Measurements from ENCODE around the gene CCDC60. TPM values are rescaled to one million over a fixed set of nuclear protein-coding genes. Genes with fewer than 3 reads are reported as not detected.
A peak's percentile ranks its signal among the peaks of the same experiment; 100 is the strongest.

The CCDC60 gene
- total RNA-seq, 2 donors from 2014 or later, result not detected

DNA sequence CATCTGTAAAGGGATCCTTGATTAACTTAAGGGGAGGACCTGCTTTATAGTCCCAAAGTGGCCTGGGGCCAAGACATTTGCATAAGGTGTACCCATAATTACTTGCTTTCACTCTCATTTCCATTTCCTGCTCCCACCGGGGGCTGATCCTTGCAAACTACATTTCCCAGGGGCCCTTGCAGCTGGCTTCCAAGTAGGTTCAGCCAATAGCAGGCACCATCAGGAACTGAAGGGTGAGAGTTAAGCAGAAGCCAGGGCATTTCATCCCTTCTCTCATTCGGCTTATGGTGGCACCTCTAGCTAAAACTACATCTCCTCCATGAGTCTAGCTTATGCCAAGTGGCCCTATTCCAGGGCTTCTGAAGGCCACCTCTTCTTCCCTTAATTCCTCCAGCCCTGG lies 88.8 kb downstream of the CCDC60 start:
- TF ChIP-seq, protein P1, sequence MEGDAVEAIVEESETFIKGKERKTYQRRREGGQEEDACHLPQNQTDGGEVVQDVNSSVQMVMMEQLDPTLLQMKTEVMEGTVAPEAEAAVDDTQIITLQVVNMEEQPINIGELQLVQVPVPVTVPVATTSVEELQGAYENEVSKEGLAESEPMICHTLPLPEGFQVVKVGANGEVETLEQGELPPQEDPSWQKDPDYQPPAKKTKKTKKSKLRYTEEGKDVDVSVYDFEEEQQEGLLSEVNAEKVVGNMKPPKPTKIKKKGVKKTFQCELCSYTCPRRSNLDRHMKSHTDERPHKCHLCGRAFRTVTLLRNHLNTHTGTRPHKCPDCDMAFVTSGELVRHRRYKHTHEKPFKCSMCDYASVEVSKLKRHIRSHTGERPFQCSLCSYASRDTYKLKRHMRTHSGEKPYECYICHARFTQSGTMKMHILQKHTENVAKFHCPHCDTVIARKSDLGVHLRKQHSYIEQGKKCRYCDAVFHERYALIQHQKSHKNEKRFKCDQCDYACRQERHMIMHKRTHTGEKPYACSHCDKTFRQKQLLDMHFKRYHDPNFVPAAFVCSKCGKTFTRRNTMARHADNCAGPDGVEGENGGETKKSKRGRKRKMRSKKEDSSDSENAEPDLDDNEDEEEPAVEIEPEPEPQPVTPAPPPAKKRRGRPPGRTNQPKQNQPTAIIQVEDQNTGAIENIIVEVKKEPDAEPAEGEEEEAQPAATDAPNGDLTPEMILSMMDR (IDR thresholded peaks at IDR 0.05), result no peak
- DNase-seq (ENCODE audit: low spot score), result no peak
- Histone ChIP-seq H3K27ac (no peak overlapping the region), H3K36me3 (no peaks in the 10 kb centered on the region), H3K9me3 (no peaks in the 10 kb centered on the region), H3K27me3 (no peaks in the 10 kb centered on the region), H3K4me3 (no peak overlapping the region), H3K4me1 (no peaks in the 10 kb centered on the region)

DNA sequence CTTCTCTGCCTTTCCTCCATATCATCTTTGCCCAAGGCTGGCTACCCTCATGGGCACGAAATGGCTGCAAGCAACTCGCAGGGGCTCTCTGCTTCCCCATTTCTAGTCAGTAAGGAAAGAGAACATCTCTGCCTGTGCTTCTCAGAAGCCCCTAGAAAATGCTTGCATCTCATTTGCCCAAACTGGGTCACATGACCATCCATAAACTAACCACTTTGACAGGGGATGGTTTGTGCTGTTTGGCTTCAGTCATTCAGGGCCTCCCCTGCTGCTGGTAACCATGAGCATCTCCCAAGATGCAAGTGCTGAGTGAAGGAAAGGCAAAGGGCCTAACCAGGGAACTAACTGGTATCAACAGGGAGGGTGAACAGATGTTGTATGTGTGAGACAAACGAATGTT lies 91.1 kb downstream of the CCDC60 start:
- no peak for DNase-seq (ENCODE audit: low spot score)
- Histone ChIP-seq H3K9me3 (peaks cover 0 to under 1% of the 10 kb centered on the region in 2 donors), H3K27ac (no peak overlapping the region), H3K27me3 (no peaks in the 10 kb centered on the region), H3K36me3 (no peaks in the 10 kb centered on the region), H3K4me1 (no peaks in the 10 kb centered on the region), H3K4me3 (no peak overlapping the region)
- TF ChIP-seq, protein P1 (IDR thresholded peaks at IDR 0.05), result no peak

DNA sequence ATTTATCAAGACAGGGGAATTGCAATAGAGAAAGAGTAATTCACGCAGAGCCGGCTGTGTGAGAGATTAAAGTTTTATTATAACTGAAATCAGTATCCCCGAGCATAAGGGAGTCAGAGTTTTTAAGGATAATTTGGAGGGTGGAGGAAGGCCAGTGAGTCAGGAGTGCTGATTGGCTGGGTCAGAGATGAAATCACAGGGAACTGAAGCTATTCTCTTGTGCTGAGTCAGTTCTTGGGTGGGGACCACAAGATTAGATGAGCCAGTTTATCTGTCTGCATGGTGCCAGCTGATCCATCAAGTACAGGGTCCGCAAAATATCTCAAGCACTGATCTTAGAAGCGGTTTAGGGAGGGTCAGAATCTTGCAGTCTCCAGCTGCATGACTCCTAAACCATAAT lies 96.6 kb downstream of the CCDC60 start:
- Histone ChIP-seq H3K27ac (no peak overlapping the region), H3K27me3 (no peaks in the 10 kb centered on the region), H3K36me3 (no peaks in the 10 kb centered on the region), H3K9me3 (peaks cover 0 to 11% of the 10 kb centered on the region in 2 donors), H3K4me1 (no peaks in the 10 kb centered on the region), H3K4me3 (no peak overlapping the region)
- TF ChIP-seq, protein P1 (IDR thresholded peaks at IDR 0.05), result no peak
- DNase-seq (ENCODE audit: low spot score), result no peak

DNA sequence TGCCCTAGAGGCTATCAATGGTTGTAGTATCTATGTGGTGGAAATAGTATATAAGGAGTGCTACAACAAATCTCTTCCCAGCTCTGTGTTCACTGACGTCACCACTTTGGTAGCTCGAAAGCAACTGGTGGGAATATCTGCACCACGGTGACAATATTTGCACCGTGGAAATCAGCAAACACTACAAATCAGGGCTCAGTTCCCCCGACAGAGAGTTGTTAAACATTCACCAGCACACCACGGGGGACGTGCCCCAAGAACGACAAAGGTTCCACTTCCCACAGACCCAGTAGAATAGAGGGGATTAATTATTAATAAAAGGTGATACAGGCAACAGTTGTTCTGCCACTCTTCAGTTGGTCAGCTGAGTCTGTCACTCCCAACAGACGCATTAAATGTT lies 98.4 kb downstream of the CCDC60 start:
- H3K27ac ChIP-seq, result no peak overlapping the region
- TF ChIP-seq, protein P1 (IDR thresholded peaks at IDR 0.05), result no peak
- H3K4me3 ChIP-seq, result no peak overlapping the region
- DNase-seq (ENCODE audit: low spot score), result no peak
- no peaks in the 10 kb centered on the region for H3K36me3 ChIP-seq
- no peaks in the 10 kb centered on the region for H3K4me1 ChIP-seq
- no peaks in the 10 kb centered on the region for H3K27me3 ChIP-seq
- peaks cover 0 to 11% of the 10 kb centered on the region in 2 donors for H3K9me3 ChIP-seq

DNA sequence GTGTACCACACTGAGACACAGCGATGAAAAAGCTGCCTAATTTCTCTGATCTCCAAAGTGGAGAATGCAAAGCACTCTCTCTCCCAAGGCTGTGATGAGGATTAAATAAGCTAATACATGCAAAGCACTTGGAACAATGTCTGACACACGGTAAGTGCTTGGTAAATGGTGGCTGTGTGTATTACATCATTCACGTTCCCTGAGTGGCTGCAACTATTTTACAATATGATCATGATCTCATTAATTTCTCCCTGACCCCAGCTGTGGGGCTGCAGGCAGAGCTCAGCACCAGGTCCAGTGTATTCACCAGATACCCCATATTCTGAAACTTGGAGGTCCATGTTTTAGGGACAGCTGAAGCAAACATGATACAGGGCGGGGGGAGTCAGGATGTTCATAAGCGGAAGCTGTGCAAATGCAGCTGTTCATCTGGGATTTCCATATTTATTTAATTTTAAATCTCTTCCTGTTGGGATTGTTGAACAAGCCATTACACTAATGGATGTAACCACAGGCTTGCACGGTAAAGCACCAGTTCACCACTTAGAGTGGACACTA lies 106.4 kb downstream of the CCDC60 start:
- DNase-seq (ENCODE audit: low spot score), result no peak
- no peaks in the 10 kb centered on the region for H3K9me3 ChIP-seq
- no peak overlapping the region for H3K27ac ChIP-seq
- no peaks in the 10 kb centered on the region for H3K4me1 ChIP-seq
- no peaks in the 10 kb centered on the region for H3K27me3 ChIP-seq
- H3K4me3 ChIP-seq, result no peak overlapping the region
- no peaks in the 10 kb centered on the region for H3K36me3 ChIP-seq
- TF ChIP-seq, protein P1 (IDR thresholded peaks at IDR 0.05), result no peak

DNA sequence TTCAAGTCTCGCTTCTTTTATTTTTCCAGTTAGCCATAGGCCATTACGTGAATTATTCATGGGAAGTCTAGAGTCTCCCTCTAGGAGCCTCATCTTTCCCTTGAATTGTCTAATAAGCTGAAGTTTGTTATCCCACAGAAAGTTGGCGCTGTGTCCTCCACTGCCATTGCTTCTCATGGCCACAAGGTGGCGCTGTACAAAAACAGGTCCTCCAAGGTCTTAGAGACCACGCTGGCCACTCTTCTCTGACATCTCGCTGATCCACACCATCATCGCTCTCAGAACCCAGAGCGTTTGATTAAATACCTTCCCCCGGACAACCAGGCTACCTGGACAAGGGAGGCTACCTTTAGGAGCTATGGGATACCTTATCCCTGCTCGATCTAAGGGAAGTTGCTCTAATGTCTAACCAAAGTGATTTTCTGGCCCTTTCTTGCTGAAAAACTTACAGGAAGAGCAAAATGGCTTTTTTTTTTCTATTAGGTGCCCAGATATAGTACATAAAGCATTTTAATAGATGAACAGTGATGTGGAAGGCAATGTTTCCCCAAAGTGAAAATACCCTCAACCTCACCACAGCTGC lies 110.0 kb downstream of the CCDC60 start:
- Histone ChIP-seq H3K4me3 (no peak overlapping the region), H3K27me3 (no peaks in the 10 kb centered on the region), H3K27ac (no peak overlapping the region), H3K9me3 (no peaks in the 10 kb centered on the region), H3K36me3 (no peaks in the 10 kb centered on the region), H3K4me1 (no peaks in the 10 kb centered on the region)
- DNase-seq (ENCODE audit: low spot score), result no peak
- TF ChIP-seq, protein P1 (IDR thresholded peaks at IDR 0.05), result peak; percentile 69 to 90

All from right atrium auricular region (tissue), 2 donors.